Upper lobe of left lung (tissue), 4 donors: ENCODE data around the gene TMEM140.

Experiments
- CTCF ChIP-seq, 6 experiments: fragments of 450-650 bp in 4 of 6; fragments of 200-600 bp in 2 of 6; sonication (generic) in 2 of 6; IDR thresholded peaks; one replicate each; pipeline ENCODE4 v1.5.1; 2016 to 2019; ENCODE audit warnings: antibody characterized with exemption in 6 of 6
- POLR2A ChIP-seq, 4 donors: fragments of 450-650 bp; IDR thresholded peaks; one replicate each; pipeline ENCODE4 v1.5.1; 2016 to 2017; ENCODE audit warnings: antibody characterized with exemption in 4 of 4, mild to moderate bottlenecking in 2 of 4

DNA sequence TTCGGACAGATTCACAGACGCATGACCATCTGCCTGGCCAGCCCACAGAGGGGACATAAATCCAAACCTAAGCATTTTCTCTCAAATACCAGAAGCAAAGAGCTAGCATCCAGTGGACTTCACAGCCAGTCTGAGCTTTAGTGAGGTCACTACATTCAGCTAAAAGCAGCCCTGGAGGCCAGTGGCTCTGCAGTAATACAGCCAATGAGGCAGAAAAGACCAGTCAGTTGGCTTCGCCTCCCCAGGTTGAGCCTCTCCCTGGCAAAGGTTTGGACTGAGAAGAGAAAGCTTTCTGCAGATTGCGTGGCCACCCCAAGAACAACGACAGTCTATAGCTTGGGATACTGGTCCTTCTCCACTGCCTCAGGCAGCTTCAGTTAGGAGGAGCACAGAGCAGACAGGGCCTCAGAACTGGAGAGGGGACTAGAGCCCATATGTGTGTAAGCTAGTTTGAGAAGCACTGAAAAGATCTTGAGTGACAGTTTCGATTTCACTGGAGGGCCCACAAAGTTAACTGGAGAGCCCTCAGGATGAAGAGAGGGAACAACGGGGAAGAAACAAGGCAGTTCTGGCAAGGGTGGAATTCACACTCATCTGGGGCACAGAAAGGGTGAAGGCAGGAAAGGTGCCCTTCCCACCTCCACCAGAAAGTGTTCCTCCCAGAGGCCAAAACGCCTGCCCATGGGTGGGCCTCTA, 59.7 kb downstream of the TMEM140 start:
- TF ChIP-seq CTCF (IDR thresholded peaks at IDR 0.05) (no peak), POLR2A (IDR thresholded peaks at IDR 0.05) (no peak)
